Hematopoietic multipotent progenitor cell treated with erythropoietin and hydrocortisone succinate and interleukin-3 and kit ligand, for 15 days (in vitro differentiated cells): Measurements from ENCODE around the gene MTREX.
A peak's percentile ranks its signal among the peaks of the same experiment; 100 is the strongest.

Experiments
- DNase-seq: peaks from one replicate; pipeline ENCODE4 v3.0.0-alpha.2; 2015; ENCODE audit warnings: low spot score

Gene MTREX

DNA sequence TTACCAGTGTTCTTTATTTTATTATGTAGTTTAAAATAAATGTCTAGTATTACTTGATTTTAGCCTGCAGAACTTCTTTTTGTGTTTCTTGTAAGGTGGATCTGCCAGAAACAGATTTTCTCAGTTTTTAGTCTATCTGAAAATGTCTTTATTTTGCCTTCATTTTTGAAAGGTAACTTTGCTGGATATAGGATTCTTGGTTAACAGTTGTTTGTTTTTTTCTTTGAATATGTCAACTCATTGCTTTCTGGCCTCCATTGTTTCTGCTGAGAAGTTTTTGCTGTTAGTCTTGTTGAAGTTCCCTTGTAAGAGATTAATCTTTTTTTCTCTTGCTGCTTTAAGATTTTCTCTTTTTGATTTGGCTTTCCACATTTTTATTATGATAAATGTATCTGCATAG, 75.5 kb downstream of the MTREX start:
- DNase-seq: no peak

- no peak for DNase-seq
Measured at GRCh38 chr5:55384072-55384471, 76.3 kb downstream of the MTREX start.

- DNase-seq: no peak
Measured at GRCh38 chr5:55385227-55385626, 77.4 kb downstream of the MTREX start.

DNA sequence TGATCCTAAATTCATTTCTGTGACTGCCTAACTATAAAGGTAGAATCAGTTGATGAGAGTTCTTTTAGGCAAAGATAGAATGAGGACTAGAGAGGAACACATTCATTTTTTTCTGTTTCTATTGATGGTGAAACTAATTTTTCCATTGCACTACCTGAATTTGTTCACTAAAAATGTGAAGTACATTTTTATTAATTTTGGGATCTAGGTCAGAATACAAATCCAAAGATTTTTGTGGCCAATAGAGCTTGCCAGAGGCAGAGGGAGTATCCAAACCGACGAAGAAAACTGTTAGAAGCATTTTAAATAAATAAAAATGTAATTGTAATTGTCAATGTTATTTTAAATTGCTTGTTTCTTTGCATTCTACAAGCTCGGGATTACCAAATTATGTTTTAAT, 78.1 kb downstream of the MTREX start:
- DNase-seq: no peak

- DNase-seq: no peak
Measured at GRCh38 chr5:55386356-55386755, 78.6 kb downstream of the MTREX start.

DNA sequence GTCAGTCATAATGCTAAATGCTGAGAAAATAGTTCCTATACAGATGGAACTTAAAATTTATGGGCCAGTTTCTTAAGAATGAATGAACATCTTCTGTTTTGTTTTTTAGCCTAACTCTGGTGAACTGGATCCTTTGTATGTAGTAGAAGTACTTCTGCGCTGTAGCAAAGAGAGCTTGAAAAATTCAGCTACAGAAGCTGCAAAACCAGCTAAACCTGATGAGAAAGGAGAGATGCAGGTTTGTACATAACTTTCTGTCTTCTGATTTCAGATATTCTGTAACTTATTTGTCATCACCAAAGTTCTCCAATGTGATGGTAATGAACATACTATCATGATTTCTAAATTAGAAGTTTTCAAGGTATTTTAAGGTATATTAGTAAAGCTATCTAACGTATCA, 80.1 kb downstream of the MTREX start:
- no peak for DNase-seq

GRCh38 chr5:55391707-55392106, 83.9 kb downstream of the MTREX start:
- no peak for DNase-seq

DNA sequence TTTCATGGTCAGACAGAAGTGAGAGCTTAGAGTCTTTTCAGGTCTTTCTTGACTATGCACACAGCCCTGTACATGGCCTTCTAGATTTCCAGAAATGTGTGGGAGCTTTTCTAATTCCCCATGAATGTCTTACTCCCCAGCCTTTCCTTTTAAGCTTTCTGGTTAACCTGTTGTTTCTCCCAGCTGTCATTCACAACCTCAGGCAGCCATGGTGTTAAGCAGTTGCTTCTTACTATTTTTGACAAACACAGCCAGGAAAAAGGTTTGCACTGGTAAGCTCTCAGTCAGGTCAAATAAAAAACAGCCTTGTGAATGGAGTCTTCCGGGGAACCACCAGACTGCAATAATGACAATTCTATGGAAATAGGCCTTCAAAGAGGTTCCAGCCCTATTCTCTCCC, 84.9 kb downstream of the MTREX start:
- no peak for DNase-seq

DNA sequence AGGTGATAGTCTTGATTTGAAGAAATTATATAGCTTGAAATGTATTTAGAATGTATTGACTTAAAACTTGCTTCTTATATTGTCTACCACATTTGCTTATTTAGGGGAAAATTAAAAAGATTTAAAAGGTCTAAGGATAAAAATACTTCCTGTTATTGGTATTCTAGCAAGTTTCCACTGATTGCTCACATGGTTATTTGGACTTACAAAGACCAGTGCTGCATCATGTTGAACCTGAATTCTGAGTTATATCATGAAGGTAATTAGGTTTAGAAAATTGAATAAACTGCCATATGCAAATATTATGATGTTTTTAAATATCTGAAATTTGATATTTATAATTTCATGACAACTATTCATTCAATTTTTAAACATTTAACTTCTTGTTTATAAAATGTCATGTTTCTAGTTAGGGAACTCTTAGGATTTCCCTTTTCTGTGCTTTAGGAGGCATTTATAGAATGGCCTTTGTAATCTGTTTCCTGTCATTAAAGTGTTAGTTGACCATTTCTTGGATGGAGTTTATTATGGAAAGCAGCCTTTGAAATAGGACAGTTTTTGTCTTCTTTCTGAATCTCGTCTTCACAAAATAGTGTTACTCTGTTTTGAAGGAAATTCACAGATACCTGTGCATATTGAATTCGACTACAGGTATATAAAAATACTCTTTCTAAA, 85.8 kb downstream of the MTREX start:
- DNase-seq: no peak

DNA sequence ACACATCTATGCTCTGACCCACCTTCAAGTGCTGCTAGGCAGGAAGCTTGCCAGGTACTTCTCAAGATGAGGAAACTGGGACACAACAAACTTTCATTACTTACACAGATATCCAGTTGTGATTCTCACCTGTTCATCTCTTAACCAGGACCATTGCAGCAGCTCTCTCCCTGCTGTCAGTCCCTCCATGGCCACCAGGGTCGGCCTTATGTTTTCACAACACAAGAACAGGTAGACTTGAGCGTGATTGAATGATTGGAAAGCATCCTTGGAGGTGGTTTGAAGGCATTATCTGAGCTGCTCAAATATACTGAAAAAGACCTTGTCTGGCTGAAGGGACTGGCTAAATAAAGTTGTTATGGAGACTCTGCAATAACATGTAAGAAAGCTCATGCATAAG, 94.4 kb downstream of the MTREX start:
- no peak for DNase-seq

DNA sequence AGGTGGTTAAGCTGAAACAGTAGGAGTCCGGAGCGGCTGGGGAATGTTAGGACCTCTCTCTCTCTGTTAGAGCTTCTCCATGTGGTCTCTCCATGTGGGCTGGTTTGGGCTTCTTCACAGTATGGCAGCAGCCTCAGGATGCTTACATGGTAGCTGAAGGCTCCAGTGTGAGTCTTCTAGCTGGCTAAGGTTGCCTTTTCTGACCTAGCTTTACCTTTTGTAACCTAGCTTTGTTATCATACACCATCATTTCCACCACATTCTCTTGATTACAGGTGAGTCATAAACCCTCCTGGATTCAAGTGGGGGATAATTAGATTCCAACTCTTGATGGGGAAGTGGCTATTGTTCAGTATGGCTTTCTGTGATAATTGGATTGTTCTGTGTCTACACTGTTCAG, 98.5 kb downstream of the MTREX start:
- DNase-seq: no peak

- no peak for DNase-seq
Measured at GRCh38 chr5:55407059-55407684, 99.4 kb downstream of the MTREX start.

DNA sequence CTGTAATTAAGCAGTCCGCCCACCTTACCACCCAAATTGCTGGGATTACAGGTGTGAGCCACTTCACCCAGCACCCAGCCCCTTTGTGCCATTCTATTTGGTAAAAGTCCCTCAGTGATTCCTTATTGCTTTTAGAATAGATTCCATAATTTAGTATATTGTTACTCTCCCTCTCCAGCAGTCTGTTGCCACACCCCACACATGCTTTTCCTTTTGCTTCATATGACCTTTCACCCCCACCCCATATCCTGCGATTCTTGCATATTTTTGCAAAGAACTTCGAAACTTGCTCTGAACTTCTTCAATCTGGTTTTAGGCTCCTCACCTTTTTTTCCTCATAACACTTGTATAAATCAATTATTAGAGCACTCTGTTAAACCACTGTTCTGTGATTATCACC, 100.2 kb downstream of the MTREX start:
- no peak for DNase-seq

- DNase-seq: no peak
Measured at GRCh38 chr5:55409775-55410174, 102.0 kb downstream of the MTREX start.

DNA sequence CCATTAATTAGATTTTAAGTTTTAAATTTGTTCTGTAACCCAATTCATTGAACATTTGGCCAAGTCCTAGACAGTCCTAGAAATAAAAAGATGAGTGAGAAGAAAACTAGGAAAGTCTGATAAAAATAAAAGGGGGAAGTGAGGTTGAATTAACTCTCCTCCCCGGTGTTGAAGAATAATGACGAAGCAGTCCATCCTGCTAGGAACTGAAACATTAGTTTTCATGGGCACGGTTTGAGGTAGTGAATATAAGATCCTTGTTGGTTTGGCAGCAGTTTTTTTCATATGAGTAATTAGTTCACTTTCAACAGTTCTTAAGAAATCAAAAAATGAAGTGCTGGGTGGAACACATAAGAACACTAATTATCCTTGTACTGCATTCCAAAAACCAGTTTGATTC, 103.1 kb downstream of the MTREX start:
- no peak for DNase-seq

DNA sequence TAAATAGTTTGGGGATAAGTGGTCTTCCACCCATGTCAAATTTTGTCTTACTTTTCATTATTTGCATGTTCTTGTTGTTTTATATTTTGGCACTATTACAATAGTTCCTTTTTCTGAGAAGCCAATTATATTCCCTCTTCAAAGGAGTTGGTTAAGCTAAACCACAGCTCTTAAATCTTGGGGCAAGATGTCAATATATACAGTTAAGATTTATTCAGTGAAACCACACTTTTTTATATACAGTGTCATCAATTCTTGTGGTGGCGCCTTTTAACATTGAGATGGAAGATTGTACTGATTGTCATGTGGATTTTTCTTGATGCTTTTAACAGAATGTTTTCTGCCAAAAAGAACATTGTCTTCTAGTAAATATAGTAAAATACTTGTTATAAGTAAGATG, 104.1 kb downstream of the MTREX start:
- DNase-seq: no peak

GRCh38 chr5:55413644-55414043, 105.9 kb downstream of the MTREX start:
- no peak for DNase-seq

DNA sequence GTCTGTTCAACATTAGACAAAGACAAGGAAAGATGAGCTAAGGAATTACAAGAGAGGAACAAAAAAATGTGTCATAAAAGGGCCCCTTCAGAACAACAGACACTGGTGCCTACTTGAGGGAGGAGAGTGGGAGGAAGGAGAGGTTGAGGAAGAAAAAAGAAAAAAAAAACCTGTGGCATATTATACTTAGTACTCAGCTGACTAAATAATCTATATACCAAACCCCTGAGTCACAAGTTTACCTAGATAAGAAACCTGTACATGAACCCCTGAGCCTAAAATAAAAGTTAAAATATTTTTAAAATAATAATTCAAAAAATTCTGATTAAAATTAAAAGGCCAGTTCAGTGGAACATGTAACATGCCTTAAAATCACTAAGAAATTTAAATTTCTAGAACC, 107.3 kb downstream of the MTREX start:
- no peak for DNase-seq

- no peak for DNase-seq
Measured at GRCh38 chr5:55416306-55416705, 108.5 kb downstream of the MTREX start.

DNA sequence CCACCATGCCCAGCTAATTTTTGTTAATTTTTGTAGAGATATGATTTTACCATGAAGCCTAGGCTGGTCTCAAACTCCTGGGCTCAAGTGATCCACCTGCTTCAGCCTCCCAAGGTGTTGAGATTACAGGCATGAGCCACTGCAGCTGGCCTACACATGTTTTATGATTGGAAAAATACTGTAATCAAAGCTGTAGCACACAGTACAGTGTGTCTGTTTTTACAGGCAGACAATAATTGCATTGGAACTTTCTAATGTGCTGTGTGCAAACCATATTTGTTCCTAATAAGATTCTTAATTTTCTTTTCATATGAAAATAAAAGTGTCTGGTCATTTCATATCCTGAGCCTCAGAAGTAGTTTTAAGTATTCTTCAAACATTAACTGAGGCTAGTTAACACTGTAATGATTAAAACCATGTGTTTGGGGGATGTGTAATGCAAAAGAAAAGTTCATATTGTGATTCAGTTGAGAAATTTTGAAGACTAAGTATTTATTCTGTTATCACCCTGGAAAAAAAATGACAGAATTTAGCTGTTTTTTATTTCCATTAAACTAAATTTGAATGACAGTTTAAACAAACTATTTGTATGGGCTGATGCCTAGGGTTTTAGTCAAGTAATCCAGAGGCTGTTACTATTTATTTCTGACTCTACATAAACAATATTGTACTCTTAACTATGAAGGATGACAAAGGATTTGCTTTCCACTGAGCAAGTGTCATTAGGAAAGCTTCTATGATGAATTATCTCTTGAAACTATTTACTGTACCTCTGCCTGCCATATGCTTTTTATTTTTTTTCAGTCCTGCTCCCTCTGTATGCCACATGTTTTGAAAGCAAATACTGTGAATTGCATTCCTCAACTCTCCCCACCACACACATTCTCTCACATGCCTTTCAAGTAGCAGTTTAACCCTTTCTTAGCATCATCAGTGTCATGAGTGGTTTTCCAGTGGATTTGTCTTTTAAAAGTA, 111.5 kb downstream of the MTREX start:
- no peak for DNase-seq

DNA sequence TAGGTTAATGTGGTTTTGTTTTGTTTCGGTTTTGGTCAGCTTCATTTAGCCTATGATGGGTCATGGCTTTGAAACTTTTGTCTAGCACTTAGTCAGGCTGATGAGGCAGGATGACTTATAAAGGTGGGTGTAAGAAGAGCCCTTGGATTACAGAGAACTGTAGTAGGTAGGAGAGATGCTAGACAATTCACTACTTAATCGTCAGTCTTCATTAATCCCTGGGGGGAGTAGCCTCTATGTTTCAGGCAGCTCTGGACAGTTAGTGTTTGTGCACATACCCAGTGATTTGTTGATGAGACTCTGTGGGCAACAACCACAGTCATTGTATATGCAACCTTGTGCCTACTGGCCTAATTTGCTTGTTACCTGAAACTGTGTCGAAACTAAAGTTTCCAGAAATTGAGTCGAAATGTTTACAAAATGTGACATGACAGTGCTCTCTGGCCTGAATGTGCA, 113.3 kb downstream of the MTREX start:
- DNase-seq: no peak

- DNase-seq: no peak
Measured at GRCh38 chr5:55426455-55426854, 118.7 kb downstream of the MTREX start.

DNA sequence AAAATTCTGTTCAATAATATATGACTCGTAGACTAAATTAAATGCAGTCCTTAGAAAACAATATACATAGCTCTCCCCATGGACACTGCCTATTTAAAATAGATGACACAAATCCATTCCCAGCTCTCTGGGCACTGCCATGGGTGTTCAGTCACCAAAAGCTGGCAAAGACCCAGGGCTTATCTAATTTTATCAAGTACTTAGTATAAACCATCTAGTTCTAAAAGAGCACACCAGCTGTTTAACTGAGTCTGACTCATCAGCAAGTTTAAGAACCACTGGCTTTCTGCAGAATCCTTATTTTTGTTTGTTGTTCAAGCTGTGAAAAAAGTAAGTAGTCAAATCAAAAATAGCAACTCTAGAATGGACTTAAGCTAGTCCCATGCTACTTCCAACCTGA, 119.4 kb downstream of the MTREX start:
- DNase-seq: peak; percentile 32
